ENCODE results near the gene STOML2. TPM values are rescaled to one million over a fixed set of nuclear protein-coding genes. Genes with fewer than 3 reads are reported as not detected.
A peak's percentile ranks its signal among the peaks of the same experiment; 100 is the strongest.

The STOML2 gene
- total and polyA plus RNA-seq, 11 donors, result 78.2 to 177 (median 130) TPM

- Histone ChIP-seq H3K36me3 (no peaks in the 10 kb centered on the region), H3K4me3 (no peak overlapping the region), H3K27me3 (no peaks in the 10 kb centered on the region), H3K4me1 (peaks cover 0 to 17% (median 6%) of the 10 kb centered on the region in 12 donors), H3K27ac (no peak overlapping the region), H3K9me3 (peaks cover 0 to 16% (median 2%) of the 10 kb centered on the region in 12 donors)
- ATAC-seq (no peak), DNase-seq (no peak)
- WGBS, 4 donors, result 74 to 83% (median 78%) methylated on average over 8 of the region's 8 CpGs
- TF ChIP-seq POLR2A (IDR thresholded peaks at IDR 0.05) (no peak), CTCF (IDR thresholded peaks at IDR 0.05) (no peak)
- intact Hi-C loops (cut with DNase I), result no loop called here
Measured at GRCh38 chr9:35136866-35137265, 33.9 kb upstream of the STOML2 start.

DNA sequence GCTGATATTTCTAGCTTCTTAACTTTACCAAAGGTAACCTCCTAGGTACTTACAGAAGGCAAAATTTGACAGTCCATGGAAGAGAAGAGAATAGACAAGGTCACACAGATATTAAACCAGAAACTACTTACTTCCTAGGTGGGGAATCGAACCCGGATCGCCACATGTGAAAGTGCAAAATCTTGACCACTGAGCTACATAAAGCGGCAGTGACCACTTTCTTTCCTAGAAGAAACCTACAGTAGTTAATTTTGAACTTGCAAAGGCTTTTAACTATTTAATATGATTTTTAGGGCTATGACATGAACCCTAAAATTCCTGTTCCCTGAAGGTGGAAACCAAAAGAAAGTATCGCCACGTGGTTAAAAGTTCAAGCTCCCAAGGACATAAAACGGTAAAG lies 33.1 kb upstream of the STOML2 start:
- 84 to 96% (median 93%) methylated on average over 7 of the region's 7 CpGs for WGBS, 4 donors
- H3K4me1 ChIP-seq, result peaks cover 0 to 17% (median 6%) of the 10 kb centered on the region in 12 donors
- ATAC-seq (no peak), DNase-seq (no peak)
- intact Hi-C loops (cut with DNase I), result no loop called here
- TF ChIP-seq POLR2A (IDR thresholded peaks at IDR 0.05) (no peak), CTCF (IDR thresholded peaks at IDR 0.05) (no peak)
- H3K27ac ChIP-seq, result no peak overlapping the region
- no peaks in the 10 kb centered on the region for H3K36me3 ChIP-seq
- no peak overlapping the region for H3K4me3 ChIP-seq
- H3K27me3 ChIP-seq, result no peaks in the 10 kb centered on the region
- peaks cover 0 to 12% (median 0%) of the 10 kb centered on the region in 12 donors for H3K9me3 ChIP-seq

DNA sequence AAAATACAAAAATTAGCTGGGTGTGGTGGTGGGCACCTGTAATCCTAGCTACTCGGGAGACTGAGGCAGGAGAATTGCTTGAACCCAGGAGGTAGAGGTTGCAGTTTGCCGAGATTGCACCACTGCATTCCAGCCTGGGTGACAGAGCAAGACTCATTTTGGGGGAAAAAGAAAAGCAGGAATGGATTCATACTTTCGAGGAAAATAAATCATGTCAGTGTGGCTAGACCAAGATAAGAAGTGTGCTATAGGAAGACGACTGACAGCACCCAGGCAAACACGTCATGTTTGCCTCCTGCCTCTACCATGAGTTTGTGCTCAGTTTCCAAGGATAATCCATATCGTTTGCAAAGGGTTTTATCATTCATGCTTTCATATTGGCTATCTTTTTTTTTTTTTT lies 32.0 kb upstream of the STOML2 start:
- Histone ChIP-seq H3K9me3 (peaks cover 0 to 17% (median 0%) of the 10 kb centered on the region in 12 donors), H3K36me3 (no peaks in the 10 kb centered on the region), H3K27ac (no peak overlapping the region), H3K27me3 (no peaks in the 10 kb centered on the region), H3K4me3 (no peak overlapping the region), H3K4me1 (peaks cover 0 to 17% (median 6%) of the 10 kb centered on the region in 12 donors)
- ATAC-seq (no peak), DNase-seq (no peak)
- TF ChIP-seq CTCF (IDR thresholded peaks at IDR 0.05) (no peak), POLR2A (IDR thresholded peaks at IDR 0.05) (no peak)
- WGBS, 4 donors, result 76 to 80% (median 78%) methylated on average over 6 of the region's 6 CpGs
- intact Hi-C loops (cut with DNase I), result no loop called here

- Histone ChIP-seq H3K4me1 (peaks cover 0 to 46% (median 34%) of the 10 kb centered on the region in 12 donors), H3K27ac (peak overlapping the region in 11 of 12 donors; percentile 26 to 98 (median 88)), H3K9me3 (no peaks in the 10 kb centered on the region), H3K27me3 (no peaks in the 10 kb centered on the region), H3K36me3 (no peaks in the 10 kb centered on the region), H3K4me3 (peak overlapping the region in 11 of 12 donors; percentile 49 to 81 (median 65))
- DNase-seq (peak; percentile 92 to 95 (median 93)), ATAC-seq (peak; percentile 74 to 81 (median 76))
- TF ChIP-seq CTCF (IDR thresholded peaks at IDR 0.05) (peak; percentile 93 to 98 (median 95)), POLR2A (IDR thresholded peaks at IDR 0.05) (no peak)
- intact Hi-C loops (cut with DNase I), result loop anchor here (1.0 to 10.0 kb wide), 16 partner anchors 45 to 485 kb away; partner anchors contain the start of gene UNC13B (in 6 of the 10)
- WGBS, 4 donors, result 22 to 29% (median 24%) methylated on average over 30 of the region's 30 CpGs
Measured at GRCh38 chr9:35116898-35117551, 14.1 kb upstream of the STOML2 start.
